Right ventricle myocardium superior (tissue), 1 donor: ENCODE results near the gene ST6GALNAC6. TPM values are rescaled to one million over a fixed set of nuclear protein-coding genes. Genes with fewer than 3 reads are reported as not detected.
"Not testable (repeated sequence)": the region's sequence is repeated elsewhere in the genome, so short reads cannot be mapped to it uniquely, and the experiment has no call there.

Experiments
- ATAC-seq: fragments of 200-7000 bp; cut with Tn5 transposase; one replicate; pipeline ENCODE4 v1.9.1; 2020; ENCODE audit warnings: mild to moderate bottlenecking; ENCODE audit not compliant: poor library complexity
- DNase-seq: peaks from one replicate; pipeline ENCODE4 v3.0.0-alpha.2; 2020
- intact Hi-C: fragments of 100-400 bp; cut with DNase I; formaldehyde crosslinking; loops from one replicate; pipeline ENCODE4 v1.11.2; 2022
- total RNA-seq: library from RNA; stranded (reverse); fragmentation: NEBNext Ultra II Directional; extraction: Animal tissue kit (Norgen Biotek cat#: 25700); gene quantifications from one replicate; pipeline ENCODE4 v1.2.1, GENCODE V29; 2021
- donor health status: DM: no; HTN: yes; CAD: no; lungs with severe emphysema.

The ST6GALNAC6 gene
- total RNA-seq, 1 donor from 2014 or later, result 38.2 TPM

DNA sequence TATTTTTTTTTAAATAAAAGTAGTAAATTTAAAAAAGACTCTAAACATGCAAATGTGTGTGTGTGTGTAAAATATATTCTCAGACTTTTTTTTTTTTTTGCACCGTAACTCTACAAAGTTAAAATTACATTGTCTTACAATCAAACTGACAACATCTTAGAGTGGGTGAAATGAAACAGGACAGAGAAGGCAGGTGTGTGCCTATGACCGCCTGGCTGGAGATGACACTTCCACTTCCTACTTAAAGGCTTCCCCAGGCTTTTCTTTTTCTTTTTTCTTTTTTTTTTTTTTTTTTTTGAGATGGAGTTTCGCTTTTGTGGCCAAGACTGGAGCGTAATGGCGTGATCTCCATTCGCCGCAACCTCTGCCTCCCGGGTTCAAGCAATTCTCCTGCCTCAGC lies 19.3 kb downstream of the ST6GALNAC6 start:
- ATAC-seq, result no peak
- intact Hi-C loops, result no loop called here
- no peak for DNase-seq

DNA sequence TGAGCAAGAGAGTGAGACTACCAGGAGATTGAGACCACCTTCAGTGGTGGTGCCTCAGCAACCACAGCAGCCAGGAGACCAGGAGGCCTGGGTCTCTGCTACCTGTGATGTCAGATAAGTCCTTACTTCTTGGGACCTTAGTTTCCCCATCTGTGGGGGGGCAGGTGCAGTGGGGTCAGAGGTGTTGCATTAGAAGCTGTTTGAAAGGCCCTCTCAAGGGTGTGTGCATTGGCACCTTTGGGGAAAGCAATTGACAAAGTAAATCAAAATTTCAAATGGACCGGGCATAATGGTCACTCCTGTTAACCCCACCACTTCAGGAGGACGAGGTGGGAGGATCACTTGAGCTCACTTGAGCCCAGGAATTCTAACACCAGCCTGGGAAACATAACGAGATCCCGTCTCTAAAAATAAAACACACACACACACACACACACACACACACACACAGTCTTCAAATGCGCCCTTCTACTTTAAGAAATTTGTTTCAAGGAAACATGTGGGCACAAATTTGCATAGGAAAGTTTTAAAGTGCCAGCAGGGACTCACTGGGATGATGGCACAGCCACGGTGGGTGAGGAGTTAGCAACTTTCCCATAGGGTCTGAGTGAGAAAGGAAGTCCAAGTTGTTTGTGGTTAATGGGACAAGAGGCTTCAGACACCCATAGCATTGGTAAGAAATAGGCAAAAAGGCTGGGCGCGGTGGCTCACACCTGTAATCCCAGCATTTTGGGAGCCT lies 20.6 kb downstream of the ST6GALNAC6 start:
- intact Hi-C loops, result no loop called here
- ATAC-seq (no peak), DNase-seq (no peak)

DNA sequence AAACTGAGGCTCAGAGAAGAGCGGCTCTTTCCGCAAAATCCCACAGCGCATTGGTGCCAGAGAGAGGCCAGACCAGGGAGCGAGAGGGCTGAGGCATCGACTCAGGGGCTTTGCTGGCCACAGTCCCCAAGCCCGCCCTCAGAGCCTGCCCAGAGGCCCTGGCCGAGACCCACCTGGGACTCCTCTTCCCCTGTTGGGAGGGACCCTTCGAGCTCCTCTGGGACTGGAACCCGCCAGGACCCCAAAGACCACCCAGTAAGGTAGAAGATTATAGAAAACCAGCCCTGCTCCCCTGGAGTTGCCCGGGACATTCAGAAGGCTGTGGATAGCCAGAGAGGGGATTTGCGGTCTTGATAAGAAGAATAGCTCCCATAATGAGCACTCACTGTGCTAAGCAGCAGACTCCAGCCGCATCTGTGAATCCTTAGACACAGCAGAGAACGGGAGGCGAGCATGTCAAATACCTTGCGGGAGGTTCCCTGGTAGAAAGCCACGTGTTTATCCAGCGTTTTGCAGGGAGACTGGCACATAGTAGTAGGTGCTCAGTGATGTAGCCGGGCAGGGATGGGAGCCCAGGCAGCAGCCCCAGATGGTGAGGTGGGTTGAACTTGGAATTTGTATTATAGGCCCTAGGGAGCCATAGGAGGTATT lies 21.3 kb downstream of the ST6GALNAC6 start:
- no peak for ATAC-seq
- DNase-seq, result no peak
- intact Hi-C loops, result no loop called here

DNA sequence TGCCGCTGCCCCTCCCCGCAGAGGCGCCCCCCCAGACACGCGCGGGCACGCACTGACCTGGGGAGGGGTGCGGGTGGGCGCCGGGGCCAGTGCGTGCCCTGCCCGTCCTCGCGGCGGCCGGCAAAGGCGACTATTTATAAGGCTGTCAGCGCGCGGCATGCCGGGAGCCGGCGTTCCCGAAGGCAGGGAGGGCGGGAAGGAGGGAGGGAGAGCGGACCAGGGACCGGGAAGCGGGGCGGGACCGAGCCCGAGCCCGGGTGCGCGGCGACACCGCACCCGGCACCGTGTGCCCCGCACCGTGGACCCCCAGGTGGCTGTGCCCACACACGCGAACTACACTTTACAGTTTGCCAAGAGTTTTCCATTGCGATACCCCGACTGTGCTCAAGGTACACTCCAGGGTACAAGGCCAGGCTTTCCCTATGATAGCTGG lies 21.8 kb downstream of the ST6GALNAC6 start, which contains the start of gene AK1:
TSS of gene AK1 (minus strand) at position 110 of the 433 bp plus-strand sequence. CDS start 3,058 bp downstream, outside the sequence.
- ATAC-seq, result peak; percentile 84
- DNase-seq, result peak; percentile 89
- intact Hi-C loops, result no loop called here

- DNase-seq, result peak; percentile 76
- ATAC-seq, result peak; percentile 58
- intact Hi-C loops, result no loop called here
Measured at GRCh38 chr9:127876764-127877562, 22.4 kb downstream of the ST6GALNAC6 start.

GRCh38 chr9:127876026-127876763 lies 23.2 kb downstream of the ST6GALNAC6 start:
- intact Hi-C loops, result no loop called here
- ATAC-seq, result no peak
- DNase-seq, result no peak

GRCh38 chr9:127875306-127875966 lies 24.0 kb downstream of the ST6GALNAC6 start:
- intact Hi-C loops, result no loop called here
- no peak for ATAC-seq
- DNase-seq, result no peak

DNA sequence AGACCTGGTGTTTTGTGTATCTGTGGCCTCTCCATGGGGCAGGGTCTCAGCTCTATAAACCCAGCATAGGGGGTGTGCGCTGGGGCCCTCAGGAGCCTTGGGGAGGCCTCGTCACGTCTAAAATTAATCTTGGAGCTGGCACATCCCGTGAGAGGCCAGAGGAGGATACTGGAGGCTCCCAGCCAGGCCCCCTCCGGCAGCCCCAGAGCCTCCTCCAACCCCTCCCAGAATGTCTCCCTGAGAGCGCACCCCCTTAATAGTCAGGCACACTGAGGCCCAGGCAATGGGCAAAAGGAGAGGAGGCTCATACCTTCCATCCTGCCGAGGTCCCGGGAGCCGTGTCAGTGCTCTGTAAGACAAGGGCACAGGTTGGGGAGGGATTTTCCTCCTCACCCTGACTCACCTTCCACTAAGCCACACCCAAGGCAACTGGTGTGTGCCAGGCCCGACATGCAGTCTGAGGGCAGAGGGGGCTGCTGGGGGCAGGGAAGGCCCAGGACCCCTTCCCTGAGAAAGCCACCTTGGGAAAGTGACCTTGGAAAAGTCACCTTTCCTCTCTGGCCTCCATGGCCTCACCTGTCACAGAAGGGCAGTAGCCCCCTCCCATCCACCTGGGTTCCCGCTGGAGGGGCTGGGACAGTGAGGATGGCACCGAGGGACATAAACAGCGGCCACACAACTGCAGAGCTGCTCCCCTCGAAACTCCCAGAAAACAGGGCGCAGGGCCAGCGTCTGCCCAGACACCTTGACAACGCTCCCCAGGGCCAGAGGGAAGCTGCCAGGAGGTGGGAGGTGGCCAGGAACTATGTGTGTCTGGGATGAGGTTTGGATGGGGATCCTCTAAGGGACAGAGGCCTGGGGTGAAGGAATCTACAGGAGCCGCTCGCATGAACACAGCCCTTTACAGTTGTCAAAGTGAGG lies 24.8 kb downstream of the ST6GALNAC6 start:
- intact Hi-C loops, result loop anchor here (5.0 kb wide), 1 partner anchor 72 kb away; the partner anchor contains the start of gene FPGS
- DNase-seq, result peak; percentile 66
- ATAC-seq, result peak; percentile 14

- ATAC-seq (peak; percentile 62), DNase-seq (peak; percentile 91)
- intact Hi-C loops, result loop anchor here (5.0 kb wide), 1 partner anchor 72 kb away; the partner anchor contains the start of gene FPGS
Measured at GRCh38 chr9:127873886-127874285, 25.5 kb downstream of the ST6GALNAC6 start.

GRCh38 chr9:127873223-127873691 lies 26.1 kb downstream of the ST6GALNAC6 start:
- intact Hi-C loops, result loop anchor here (5.0 kb wide), 1 partner anchor 71 kb away; the partner anchor contains the start of gene FPGS
- ATAC-seq, result no peak
- no peak for DNase-seq

GRCh38 chr9:127872369-127873222 lies 26.8 kb downstream of the ST6GALNAC6 start:
- ATAC-seq (no peak), DNase-seq (no peak)
- intact Hi-C loops, result loop anchor here (5.0 kb wide), 1 partner anchor 70 kb away; the partner anchor contains the start of gene FPGS

DNA sequence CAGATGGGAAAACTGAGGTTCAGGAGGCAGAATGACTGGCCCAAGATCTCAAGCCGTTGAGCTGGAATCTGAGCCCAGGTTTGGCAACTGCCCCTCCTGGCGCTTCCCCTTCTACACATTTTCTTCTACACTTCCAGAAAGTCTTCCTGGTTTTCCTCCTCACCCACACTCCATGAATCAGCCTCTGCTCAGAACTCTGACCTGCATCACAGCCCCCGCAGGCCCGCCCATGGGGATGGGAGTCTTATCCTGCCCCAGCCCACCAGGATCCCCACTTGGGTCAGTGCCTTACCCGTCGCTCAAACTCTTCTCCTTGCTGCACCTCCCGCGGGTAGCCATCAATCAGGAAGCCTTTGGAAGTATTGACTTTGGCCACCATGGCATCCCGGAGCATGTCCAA lies 27.9 kb downstream of the ST6GALNAC6 start:
- ATAC-seq (no peak), DNase-seq (no peak)
- intact Hi-C loops, result loop anchor here (5.0 kb wide), 1 partner anchor 69 kb away; the partner anchor contains the start of gene FPGS

DNA sequence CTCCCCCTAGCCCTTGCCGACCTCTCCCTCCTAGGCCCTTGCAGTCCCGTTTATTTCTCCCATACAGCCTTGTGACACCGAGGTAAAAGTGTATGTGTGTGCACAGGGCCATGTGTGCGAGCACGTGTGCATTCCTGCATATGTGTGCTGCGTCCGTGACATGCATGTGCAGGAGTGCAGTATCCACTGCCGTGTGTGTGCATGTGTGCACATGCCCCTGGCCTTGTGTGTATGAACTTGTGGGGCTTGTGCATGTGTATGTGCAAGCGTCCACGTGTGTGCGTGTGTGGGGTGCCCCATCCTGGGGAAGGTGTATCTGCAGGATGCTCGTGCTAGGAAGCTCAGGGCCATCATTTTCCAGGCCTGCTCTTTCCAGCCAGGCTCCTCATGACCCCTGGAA lies 28.5 kb downstream of the ST6GALNAC6 start:
- intact Hi-C loops, result loop anchor here (5.0 kb wide), 1 partner anchor 69 kb away; the partner anchor contains the start of gene FPGS
- ATAC-seq (no peak), DNase-seq (no peak)

DNA sequence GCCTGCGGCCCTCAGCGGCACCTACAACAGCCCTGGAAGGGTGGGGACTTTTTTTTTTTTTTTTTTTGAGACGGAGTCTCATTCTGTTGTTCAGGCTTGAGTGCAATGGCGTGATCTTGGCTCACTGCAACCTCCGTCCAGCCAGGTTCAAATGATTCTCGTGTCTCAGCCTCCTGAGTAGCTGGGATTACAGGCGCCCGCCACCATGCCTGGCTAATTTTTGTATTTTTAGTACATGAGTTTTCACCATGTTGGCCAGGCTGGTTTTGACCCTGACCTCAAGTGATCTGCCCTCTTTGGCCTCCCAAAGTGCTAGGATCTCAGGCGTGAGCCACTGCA lies 29.3 kb downstream of the ST6GALNAC6 start:
- not testable (repeated sequence) for DNase-seq, ATAC-seq
- intact Hi-C loops, result loop anchor here (5.0 kb wide), 1 partner anchor 68 kb away; the partner anchor contains the start of gene FPGS

- intact Hi-C loops, result loop anchor here (5.0 kb wide), 3 partner anchors 67 to 132 kb away; partner anchors contain the start of genes CDK9, FPGS and TOR2A
- ATAC-seq, result peak; percentile 76
Measured at GRCh38 chr9:127869310-127870152, 29.9 kb downstream of the ST6GALNAC6 start.

More at GRCh38 chr9:127869310-127870152, 29.9 kb downstream of the ST6GALNAC6 start:
- DNase-seq, result peak; percentile 93
